Large intestine (tissue), 3 donors: ENCODE data around the gene KLF1. TPM values are rescaled to one million over a fixed set of nuclear protein-coding genes. Genes with fewer than 3 reads are reported as not detected.

Source experiments
- DNase-seq, 2 donors: peaks; one replicate each; pipeline versions ENCODE4 v3.0.0 to v3.0.0-alpha.2; 2013
- H3K27ac ChIP-seq: one replicate; pipeline ENCODE4 v1.5.1; 2013; ENCODE audit warnings: low read length
- H3K27me3 ChIP-seq: 2 replicates; pipeline ENCODE4 v1.6.1; 2013; ENCODE audit warnings: low read length; ENCODE audit not compliant: control insufficient read depth, insufficient read depth
- H3K36me3 ChIP-seq: 2 replicates; pipeline ENCODE4 v1.6.1; 2013; ENCODE audit warnings: low read length; ENCODE audit not compliant: control insufficient read depth, insufficient read depth
- H3K4me1 ChIP-seq: one replicate; pipeline ENCODE4 v1.6.1; 2013; ENCODE audit warnings: low read length; ENCODE audit not compliant: control insufficient read depth, insufficient read depth
- H3K4me3 ChIP-seq: one replicate; pipeline ENCODE4 v1.5.1; 2013; ENCODE audit warnings: low read length
- H3K9me3 ChIP-seq: one replicate; pipeline ENCODE4 v1.6.1; 2013; ENCODE audit warnings: mild to moderate bottlenecking, low read depth, low read length, moderate library complexity; ENCODE audit not compliant: control insufficient read depth
- WGBS: methylation state at CpG from one replicate; pipeline ENCODE4 v1.1.5; 2013; ENCODE audit warnings: low lambda C conversion rate; ENCODE audit not compliant: insufficient coverage; 5-methylcytosine and 5-hydroxymethylcytosine counted together
- polyA plus RNA-seq: library from polyadenylated mRNA; unstranded; fragments of 120-200 nt; gene quantifications from one replicate; pipeline ENCODE4 v1.2.1, GENCODE V29; 2013

The KLF1 gene
- polyA plus RNA-seq, 1 donor: 0.79 TPM

GRCh38 chr19:12834976-12835757 is 51.8 kb downstream of the KLF1 start:
- no peak overlapping the region for H3K27ac ChIP-seq
- H3K4me1 ChIP-seq: no peaks in the 10 kb centered on the region
- H3K27me3 ChIP-seq: peaks cover 90% of the 10 kb centered on the region
- peaks cover 17% of the 10 kb centered on the region for H3K9me3 ChIP-seq
- peak in 1 of 2 donors; percentile 31 for DNase-seq
- no CpG with 5 or more reads among the region's 39 CpGs for WGBS
- H3K4me3 ChIP-seq: no peak overlapping the region
- no peaks in the 10 kb centered on the region for H3K36me3 ChIP-seq

DNA sequence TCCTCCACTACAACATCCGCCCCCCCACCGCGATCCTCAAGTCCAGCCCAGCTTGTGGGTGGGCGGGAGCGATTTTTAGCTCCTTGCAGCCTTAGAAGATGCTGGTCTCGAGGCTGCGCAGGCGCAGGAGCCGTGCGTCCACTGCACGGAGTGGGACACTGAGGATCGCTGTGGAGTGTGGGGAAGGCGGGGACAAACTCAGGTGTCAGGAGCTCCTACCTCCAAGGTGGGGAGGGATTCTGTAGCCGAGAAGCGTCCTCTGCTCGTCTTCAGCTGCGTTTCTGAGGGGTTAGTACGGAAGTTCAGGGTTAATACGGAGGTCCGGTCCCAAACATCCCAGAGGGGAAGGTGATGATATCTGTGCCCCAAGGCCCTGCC is 52.4 kb downstream of the KLF1 start, which contains the start of gene RTBDN:
RTBDN (minus strand) TSS at position 14 of the 378 bp plus-strand sequence. CDS start 4,600 bp downstream, outside the sequence.
- DNase-seq: no peak
- peak within 1 kb of the TSS; percentile 24 for H3K4me3 ChIP-seq
- H3K9me3 ChIP-seq: peaks cover 17% of the 10 kb centered on the region
- H3K27me3 ChIP-seq: peaks cover 90% of the 10 kb centered on the region
- WGBS: no CpG with 5 or more reads among the region's 20 CpGs
- H3K4me1 ChIP-seq: no peaks in the 10 kb centered on the region
- no peak within 1 kb of the TSS for H3K27ac ChIP-seq
- no peaks in the 10 kb centered on the region for H3K36me3 ChIP-seq

Other genes starting within 250 kb of the KLF1 start
- gene MAN2B1, start 220.5 kb downstream of the KLF1 start, polyA plus RNA-seq: 51.5 TPM
- gene WDR83, start 220.4 kb downstream of the KLF1 start, polyA plus RNA-seq: 20.5 TPM
- gene DHPS, start 205.3 kb downstream of the KLF1 start, polyA plus RNA-seq: 97.7 TPM
- 0.33 TPM for gene GNG14, start 199.2 kb downstream of the KLF1 start, polyA plus RNA-seq
- gene FBXW9, start 190.6 kb downstream of the KLF1 start, polyA plus RNA-seq: 9.5 TPM
- 49.2 TPM for gene TNPO2, start 163.3 kb downstream of the KLF1 start, polyA plus RNA-seq
- 219 TPM for gene TRIR, start 152.5 kb downstream of the KLF1 start, polyA plus RNA-seq
- gene GET3, start 149.7 kb downstream of the KLF1 start, polyA plus RNA-seq: 64.0 TPM
- gene BEST2, start 135.4 kb downstream of the KLF1 start, polyA plus RNA-seq: 0.10 TPM
- 192 TPM for gene HOOK2, start 111.6 kb downstream of the KLF1 start, polyA plus RNA-seq
- gene JUNB, start 95.7 kb downstream of the KLF1 start, polyA plus RNA-seq: 333 TPM
- gene PRDX2, start 85.4 kb downstream of the KLF1 start, polyA plus RNA-seq: 271 TPM
- 3.8 TPM for gene THSD8, start 85.1 kb downstream of the KLF1 start, polyA plus RNA-seq
- 20.3 TPM for gene RNASEH2A, start 80.6 kb downstream of the KLF1 start, polyA plus RNA-seq
- 1.6 TPM for gene RTBDN, start 52.6 kb downstream of the KLF1 start, polyA plus RNA-seq
- gene MAST1, start 48.7 kb downstream of the KLF1 start, polyA plus RNA-seq: 4.4 TPM
- 7.8 TPM for gene DNASE2, start 5.8 kb downstream of the KLF1 start, polyA plus RNA-seq
- 25.4 TPM for gene GCDH, start 4.0 kb upstream of the KLF1 start, polyA plus RNA-seq
- 1.0 TPM for gene SYCE2, start 32.1 kb upstream of the KLF1 start, polyA plus RNA-seq
- gene FARSA, start 46.5 kb upstream of the KLF1 start, polyA plus RNA-seq: 55.0 TPM
- gene CALR, start 51.4 kb upstream of the KLF1 start, polyA plus RNA-seq: 723 TPM
- 91.8 TPM for gene RAD23A, start 58.7 kb upstream of the KLF1 start, polyA plus RNA-seq
- 30.5 TPM for gene GADD45GIP1, start 70.0 kb upstream of the KLF1 start, polyA plus RNA-seq
- 0.06 TPM for gene DAND5, start 82.4 kb upstream of the KLF1 start, polyA plus RNA-seq
- 20.2 TPM for gene NFIX, start 108.3 kb upstream of the KLF1 start, polyA plus RNA-seq
- gene LYL1, start 215.7 kb upstream of the KLF1 start, polyA plus RNA-seq: 3.7 TPM
- gene TRMT1, start 229.5 kb upstream of the KLF1 start, polyA plus RNA-seq: 35.5 TPM
- 19.4 TPM for gene NACC1, start 231.1 kb upstream of the KLF1 start, polyA plus RNA-seq